SKM-1 treated with dmso at 0.1 percent for 144 hours (cell line): ENCODE results near the gene ASH1L.
"Not testable (repeated sequence)": the region's sequence is repeated elsewhere in the genome, so short reads cannot be mapped to it uniquely, and the experiment has no call there.

ENCODE experiments used
- DNase-seq: peaks from one replicate; lab custom pipeline; 2025; ENCODE audit not compliant: unreplicated experiment; lab: John Stamatoyannopoulos, UW

Gene ASH1L

GRCh38 chr1:155562581-155563376, at the start of gene ASH1L:
ASH1L (minus strand) TSS chr1:155562803; CDS start chr1:155521519, 41,284 bp downstream.
- DNase-seq, result peak; percentile 95

- not testable (repeated sequence) for DNase-seq
Measured at GRCh38 chr1:155610257-155610647, 47.6 kb upstream of the ASH1L start.

GRCh38 chr1:155609515-155610256, 47.1 kb upstream of the ASH1L start, which contains the start of gene MSTO1:
MSTO1 (plus strand) TSS chr1:155610218; CDS start chr1:155610249, 31 bp downstream.
- peak; percentile 99 for DNase-seq

GRCh38 chr1:155608888-155609225, 46.3 kb upstream of the ASH1L start:
- DNase-seq, result no peak

GRCh38 chr1:155607708-155608107, 45.1 kb upstream of the ASH1L start:
- no peak for DNase-seq

- not testable (repeated sequence) for DNase-seq
Measured at GRCh38 chr1:155599828-155600572, 37.4 kb upstream of the ASH1L start.

- no peak for DNase-seq
Measured at GRCh38 chr1:155598842-155599331, 36.3 kb upstream of the ASH1L start.

GRCh38 chr1:155596864-155597263, 34.3 kb upstream of the ASH1L start:
- no peak for DNase-seq

GRCh38 chr1:155595877-155596474, 33.4 kb upstream of the ASH1L start:
- DNase-seq, result not testable (repeated sequence)

GRCh38 chr1:155591770-155592169, 29.2 kb upstream of the ASH1L start:
- DNase-seq, result peak; percentile 92

- DNase-seq, result not testable (repeated sequence)
Measured at GRCh38 chr1:155590516-155591247, 28.1 kb upstream of the ASH1L start.

- DNase-seq, result not testable (repeated sequence)
Measured at GRCh38 chr1:155589282-155589681, 26.7 kb upstream of the ASH1L start.

- not testable (repeated sequence) for DNase-seq
Measured at GRCh38 chr1:155583846-155584245, 21.2 kb upstream of the ASH1L start.

GRCh38 chr1:155575608-155576007, 13.0 kb upstream of the ASH1L start:
- not testable (repeated sequence) for DNase-seq

GRCh38 chr1:155574077-155574476, 11.5 kb upstream of the ASH1L start:
- no peak for DNase-seq

- DNase-seq, result no peak
Measured at GRCh38 chr1:155570593-155570990, 8.0 kb upstream of the ASH1L start.

GRCh38 chr1:155569988-155570592, 7.5 kb upstream of the ASH1L start:
- no peak for DNase-seq

- DNase-seq, result peak; percentile 62
Measured at GRCh38 chr1:155563377-155564022, 897 bp upstream of the ASH1L start.
